Esophagus squamous epithelium (tissue), 4 donors: ENCODE data around the gene TMEM131.

Experiments
- CTCF ChIP-seq, 6 experiments: fragments of 450-650 bp in 4 of 6; fragments of 200-600 bp in 2 of 6; sonication (generic) in 2 of 6; IDR thresholded peaks; one replicate each; pipeline ENCODE4 v1.5.1; 2016 to 2019; ENCODE audit warnings: antibody characterized with exemption in 6 of 6, mild to moderate bottlenecking in 4 of 6, moderate library complexity in 4 of 6
- POLR2A ChIP-seq, 4 donors: fragments of 450-650 bp; IDR thresholded peaks; one replicate each; pipeline ENCODE4 v1.6.1; 2017; ENCODE audit warnings: antibody characterized with exemption in 4 of 4, mild to moderate bottlenecking in 4 of 4, moderate library complexity in 3 of 4

DNA sequence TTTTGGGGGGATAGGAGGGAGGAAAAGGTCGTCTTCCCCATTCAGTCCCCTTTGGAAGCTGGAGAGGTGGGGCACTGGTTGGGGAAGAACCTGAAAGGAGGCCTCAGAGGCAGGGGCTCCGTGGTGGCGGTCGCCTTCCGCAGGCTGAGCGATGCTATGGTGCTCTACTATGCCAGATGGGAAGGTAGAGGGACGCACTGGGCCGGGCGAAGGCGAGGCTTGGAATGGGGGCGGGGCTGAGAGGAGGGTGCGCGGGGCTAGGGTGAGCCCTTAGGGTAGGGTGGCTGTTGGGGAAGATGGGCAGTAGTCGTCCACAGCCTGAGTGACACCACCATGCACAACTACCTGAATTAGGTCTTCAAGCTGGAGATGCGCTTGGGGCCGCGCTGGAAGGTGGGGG is 271.2 kb downstream of the TMEM131 start:
- TF ChIP-seq CTCF (IDR thresholded peaks at IDR 0.05), result no peak
- TF ChIP-seq POLR2A (IDR thresholded peaks at IDR 0.05), result no peak
